Fibroblast of peridontal ligament (primary cell): ENCODE measurements around the gene THRB.

Experiments used
- DNase-seq: peaks from one replicate; pipeline ENCODE4 v3.0.0-alpha.2; 2010; ENCODE audit errors: extremely low read depth

THRB gene

DNA sequence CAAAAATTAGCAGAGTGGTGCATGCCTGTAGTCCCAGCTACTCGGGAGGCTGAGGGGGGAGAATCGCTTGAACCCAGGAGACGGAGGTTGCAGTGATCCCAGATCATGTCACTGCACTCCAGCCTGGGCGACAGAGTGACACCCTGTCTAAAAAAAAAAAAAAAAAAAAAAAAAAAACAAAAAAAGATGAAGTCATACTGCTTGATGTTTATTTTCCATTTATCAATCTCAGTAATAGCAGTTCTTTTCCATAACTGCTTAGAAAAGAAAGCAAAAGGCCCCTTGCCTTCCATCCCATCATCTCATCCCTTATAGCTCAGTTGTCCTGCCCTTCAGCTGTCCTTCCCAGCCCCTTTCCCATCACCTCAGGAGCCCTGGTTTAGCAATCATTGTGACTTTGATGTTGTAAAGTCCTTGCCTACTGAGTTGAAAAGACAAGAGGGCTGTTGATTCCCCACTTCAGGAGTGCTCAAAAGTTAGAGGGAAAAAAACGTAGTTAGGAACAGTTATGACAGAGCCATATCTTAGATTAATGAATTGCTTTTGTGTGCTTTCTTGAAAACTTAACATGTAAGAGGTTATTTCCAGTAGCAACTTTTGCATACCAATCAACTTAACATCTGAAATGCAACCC, 18.0 kb upstream of the THRB start:
- no peak for DNase-seq

DNA sequence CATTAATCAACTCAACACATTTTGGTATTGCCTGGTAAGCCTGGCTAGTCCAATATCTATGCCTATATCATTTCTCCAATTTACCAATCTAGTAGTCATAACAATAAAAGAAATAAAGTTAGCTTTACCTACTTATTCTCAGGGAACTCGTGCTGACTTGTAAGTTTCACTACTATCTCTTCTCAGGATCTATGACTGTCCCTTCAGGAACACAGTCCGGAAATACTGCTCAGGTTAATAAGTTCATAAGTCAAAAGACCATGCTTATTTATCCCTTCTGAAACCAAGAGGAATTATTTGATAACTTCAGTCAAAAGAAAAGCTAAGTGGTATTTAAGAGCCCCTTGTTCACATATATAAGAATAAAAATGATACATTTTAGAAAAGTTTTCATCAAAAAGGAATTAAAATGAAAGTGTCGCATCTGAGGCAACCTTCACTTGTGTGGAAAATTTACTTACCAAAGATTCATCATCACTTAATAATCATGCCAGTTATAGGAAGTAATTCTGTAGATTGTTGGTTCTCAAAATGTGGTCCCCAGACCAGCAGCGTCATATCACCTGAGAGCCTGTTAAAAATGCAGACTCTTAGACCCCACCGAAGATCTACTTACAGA, 15.5 kb upstream of the THRB start:
- no peak for DNase-seq

DNA sequence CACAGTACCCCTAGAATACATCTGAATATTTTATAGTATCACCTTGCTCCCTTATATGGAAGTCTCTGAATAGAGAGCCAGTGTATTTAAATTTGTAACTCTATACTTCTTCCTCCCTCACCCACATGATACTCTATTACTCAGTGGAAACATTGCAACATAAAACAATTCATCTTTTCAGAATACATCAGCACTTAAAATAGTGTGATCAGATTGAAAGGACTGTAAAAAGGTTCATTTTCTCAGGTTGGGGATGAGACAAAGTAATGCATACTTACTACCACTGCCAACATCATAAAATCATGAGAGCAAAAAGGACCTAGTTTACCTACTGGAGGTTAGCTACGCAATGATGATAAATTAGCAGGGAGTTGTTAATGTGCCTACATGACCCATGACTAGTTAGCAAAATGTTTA, 13.8 kb upstream of the THRB start:
- peak; percentile 69 for DNase-seq

GRCh38 chr3:24507776-24508422, 13.2 kb upstream of the THRB start:
- DNase-seq, result no peak

DNA sequence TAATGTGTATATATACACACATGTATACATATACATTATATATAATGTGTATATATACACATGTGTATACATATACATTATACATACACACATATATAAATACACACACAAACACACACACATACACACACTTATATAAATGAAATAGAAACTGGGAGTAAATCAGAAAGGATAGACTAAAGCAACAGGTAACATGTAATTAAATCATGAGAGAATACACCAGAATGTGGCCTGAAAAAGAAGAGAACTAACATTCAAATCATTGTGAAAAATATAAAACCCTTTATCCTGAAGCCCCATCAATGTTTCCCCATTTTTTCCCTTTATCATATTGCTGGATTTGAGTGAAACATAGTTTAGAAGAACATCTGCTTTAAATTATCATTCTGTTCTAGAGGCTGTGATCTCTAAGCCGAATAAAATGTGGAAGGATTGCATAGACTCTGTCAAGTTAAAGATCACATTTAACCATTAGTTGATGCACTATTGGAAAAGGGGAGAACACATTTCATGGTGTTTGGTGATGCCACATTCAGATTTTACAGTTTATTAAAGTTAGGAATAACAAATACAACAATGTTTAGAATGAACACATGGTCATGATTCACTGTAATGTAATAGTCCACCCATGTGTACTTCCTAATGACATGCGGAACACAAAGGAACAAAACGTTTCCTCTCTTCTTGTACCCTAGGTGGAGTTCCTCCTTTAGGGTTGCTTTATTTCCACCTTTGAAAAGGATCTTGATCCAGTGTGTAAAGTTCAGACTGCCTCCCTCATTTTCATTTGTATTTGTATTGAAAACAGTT, 12.5 kb upstream of the THRB start:
- peak; percentile 78 for DNase-seq

- peak; percentile 68 for DNase-seq
These were observed 11.3 kb upstream of the THRB start for GRCh38 chr3:24505691-24506550.

DNA sequence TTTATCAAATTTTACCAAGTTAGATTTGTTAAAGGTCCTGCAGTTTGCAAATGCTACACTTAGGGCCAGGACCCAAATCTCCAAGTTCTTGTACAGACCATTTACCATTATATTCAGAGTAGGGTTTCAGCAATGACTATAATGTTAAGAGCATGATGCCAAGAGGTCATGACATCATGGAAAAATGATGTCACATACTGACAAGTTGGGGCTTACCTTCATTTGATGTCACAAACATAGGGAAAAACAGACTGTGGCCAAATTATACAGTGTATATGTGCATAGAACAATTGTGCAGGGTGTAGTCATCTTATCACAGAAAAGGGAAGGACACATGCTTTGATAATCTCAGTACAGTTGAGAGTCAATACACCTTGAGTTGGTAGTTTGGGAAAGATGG, 10.1 kb upstream of the THRB start:
- no peak for DNase-seq

- no peak for DNase-seq
These were observed 9.0 kb upstream of the THRB start for GRCh38 chr3:24503616-24504113.

- peak; percentile 29 for DNase-seq
These were observed 8.0 kb upstream of the THRB start for GRCh38 chr3:24502690-24503089.

GRCh38 chr3:24500806-24501205, 6.2 kb upstream of the THRB start:
- no peak for DNase-seq

DNA sequence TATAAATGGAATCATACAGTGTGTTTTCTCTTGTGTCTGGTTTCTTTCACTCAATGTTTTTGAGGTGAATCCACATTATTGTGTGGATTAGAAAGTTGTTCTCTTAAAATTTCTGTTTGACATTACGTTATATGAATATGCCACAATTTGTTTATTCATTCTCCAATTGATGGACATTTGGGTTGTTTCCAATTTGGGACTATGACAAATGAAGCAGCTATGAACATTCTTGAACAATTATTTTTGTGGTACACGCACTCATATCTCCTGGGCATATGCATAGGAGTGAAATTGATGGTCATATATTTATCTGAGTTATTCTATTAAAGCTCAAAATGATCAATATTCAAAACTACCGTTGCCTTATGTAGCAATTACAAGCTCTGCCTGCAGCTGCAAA, 5.3 kb upstream of the THRB start:
- DNase-seq, result no peak

- no peak for DNase-seq
These were observed 4.1 kb upstream of the THRB start for GRCh38 chr3:24498796-24499195.

- no peak for DNase-seq
These were observed 3.7 kb upstream of the THRB start for GRCh38 chr3:24498391-24498790.

DNA sequence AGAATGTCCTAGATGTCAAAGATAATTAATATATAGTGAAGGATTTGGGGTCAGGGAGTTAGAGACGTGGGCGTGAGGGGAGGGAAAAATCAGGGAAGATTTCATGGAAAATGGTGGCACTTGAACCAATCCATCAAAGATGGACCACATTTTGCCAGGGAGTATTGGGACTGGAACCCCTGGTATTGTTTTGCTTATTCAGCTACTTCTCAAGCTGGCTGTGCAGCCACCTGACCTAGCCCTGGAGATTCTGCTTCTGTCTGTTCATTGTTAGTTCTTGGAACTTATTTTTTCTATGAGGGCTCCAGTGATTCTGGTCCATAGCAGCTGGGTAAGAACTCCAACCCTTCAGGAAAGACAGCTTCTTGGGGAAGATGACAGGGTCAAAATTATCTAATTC, 3.3 kb upstream of the THRB start:
- DNase-seq, result no peak

GRCh38 chr3:24496529-24497482, 2.2 kb upstream of the THRB start:
- peak; percentile 81 for DNase-seq

GRCh38 chr3:24495326-24495994, 810 bp upstream of the THRB start:
- DNase-seq, result no peak

- DNase-seq, result no peak
These were observed 668 bp downstream of the THRB start for GRCh38 chr3:24493746-24494617.

DNA sequence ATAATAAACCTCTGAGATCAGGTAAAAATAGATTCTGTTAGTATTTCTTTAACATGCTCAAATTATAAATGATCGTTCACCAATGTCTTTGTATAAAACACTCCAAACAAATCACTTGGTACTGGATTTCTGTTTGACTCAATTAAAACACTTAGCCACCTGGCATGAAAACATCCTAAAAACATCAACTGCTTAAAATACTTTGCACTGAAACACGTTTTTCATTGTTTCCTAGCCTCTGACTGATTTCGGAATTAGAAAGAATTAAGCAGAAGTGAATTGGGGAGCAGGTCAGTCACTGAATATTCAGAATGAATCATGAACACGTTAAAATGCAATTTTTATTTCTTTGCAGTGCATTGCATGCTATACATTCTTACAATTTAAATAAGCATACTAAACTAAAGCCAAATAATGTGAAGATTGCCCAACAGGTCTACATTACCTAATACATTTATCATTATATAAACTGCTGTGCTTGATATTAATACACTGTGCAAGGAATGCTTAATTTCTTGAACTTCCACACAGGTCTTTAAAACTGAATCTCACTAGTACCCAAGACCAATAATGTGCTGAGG, 1.6 kb downstream of the THRB start:
- no peak for DNase-seq
